Mucosa of stomach (tissue), 1 donor: ENCODE results near the gene NR1I2.

Experiments
- H3K27me3 ChIP-seq: one replicate; pipeline ENCODE4 v1.7.0; 2013; ENCODE audit warnings: mild to moderate bottlenecking, low read length; ENCODE audit not compliant: control insufficient read depth, insufficient read depth
- H3K36me3 ChIP-seq: one replicate; pipeline ENCODE4 v1.7.0; 2013; ENCODE audit warnings: low read length; ENCODE audit not compliant: control insufficient read depth, insufficient read depth
- H3K4me1 ChIP-seq: one replicate; pipeline ENCODE4 v1.7.0; 2013; ENCODE audit warnings: mild to moderate bottlenecking, low read length; ENCODE audit not compliant: control insufficient read depth, insufficient read depth
- H3K4me3 ChIP-seq: one replicate; pipeline ENCODE4 v1.7.0; 2013; ENCODE audit warnings: low read length
- H3K9ac ChIP-seq: one replicate; pipeline ENCODE4 v1.7.0; 2013; ENCODE audit warnings: mild to moderate bottlenecking, low read length, moderate library complexity
- H3K9me3 ChIP-seq: one replicate; pipeline ENCODE4 v1.7.0; 2013; ENCODE audit warnings: mild to moderate bottlenecking, low read length, moderate library complexity; ENCODE audit not compliant: control insufficient read depth
- donor health status: Pancreatic carcinoma.

NR1I2 gene

DNA sequence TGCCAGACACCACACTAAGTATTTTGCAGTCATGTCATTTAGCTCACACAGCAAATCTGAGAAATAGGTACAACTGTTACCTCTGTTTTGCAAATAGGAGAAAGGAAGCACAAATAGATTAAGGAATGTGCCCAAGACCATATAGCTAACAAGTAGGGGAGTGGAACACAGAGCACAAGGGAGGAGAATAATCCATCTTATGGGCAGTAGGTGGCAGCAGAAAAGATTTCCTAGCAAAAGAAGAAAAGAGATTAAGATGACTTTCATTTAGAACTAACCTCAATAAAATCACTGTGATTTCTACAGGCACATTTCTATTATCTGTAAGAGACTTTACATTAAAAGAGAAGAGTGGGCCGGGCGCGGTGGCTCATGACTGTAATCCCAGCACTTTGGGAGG, 49.1 kb downstream of the NR1I2 start:
- Histone ChIP-seq H3K36me3 (no peaks in the 10 kb centered on the region), H3K4me3 (no peak overlapping the region), H3K27me3 (no peaks in the 10 kb centered on the region), H3K9ac (no peak overlapping the region), H3K4me1 (no peaks in the 10 kb centered on the region), H3K9me3 (no peaks in the 10 kb centered on the region)

DNA sequence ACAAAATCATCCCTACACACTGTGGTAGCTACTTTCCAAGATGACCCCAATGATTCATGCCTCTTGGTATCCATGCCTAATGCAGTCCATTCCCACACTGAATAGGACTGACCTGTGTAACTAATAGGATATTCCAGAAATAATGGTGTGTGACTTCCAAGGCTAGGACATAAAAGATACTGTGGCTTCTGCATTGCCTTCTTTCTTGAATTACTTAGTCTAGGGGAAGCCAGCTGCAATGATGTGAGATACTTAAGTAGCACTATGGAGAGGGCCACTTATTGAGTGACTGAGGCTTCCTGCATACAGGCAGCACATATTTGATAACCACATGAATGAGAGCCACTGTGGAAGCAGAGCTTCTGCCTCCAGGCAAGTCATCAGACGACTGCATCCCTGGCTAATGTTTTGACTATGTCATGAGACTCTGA, 50.1 kb downstream of the NR1I2 start:
- no peaks in the 10 kb centered on the region for H3K9me3 ChIP-seq
- H3K27me3 ChIP-seq, result no peaks in the 10 kb centered on the region
- no peaks in the 10 kb centered on the region for H3K36me3 ChIP-seq
- no peaks in the 10 kb centered on the region for H3K4me1 ChIP-seq
- H3K4me3 ChIP-seq, result no peak overlapping the region
- no peak overlapping the region for H3K9ac ChIP-seq

DNA sequence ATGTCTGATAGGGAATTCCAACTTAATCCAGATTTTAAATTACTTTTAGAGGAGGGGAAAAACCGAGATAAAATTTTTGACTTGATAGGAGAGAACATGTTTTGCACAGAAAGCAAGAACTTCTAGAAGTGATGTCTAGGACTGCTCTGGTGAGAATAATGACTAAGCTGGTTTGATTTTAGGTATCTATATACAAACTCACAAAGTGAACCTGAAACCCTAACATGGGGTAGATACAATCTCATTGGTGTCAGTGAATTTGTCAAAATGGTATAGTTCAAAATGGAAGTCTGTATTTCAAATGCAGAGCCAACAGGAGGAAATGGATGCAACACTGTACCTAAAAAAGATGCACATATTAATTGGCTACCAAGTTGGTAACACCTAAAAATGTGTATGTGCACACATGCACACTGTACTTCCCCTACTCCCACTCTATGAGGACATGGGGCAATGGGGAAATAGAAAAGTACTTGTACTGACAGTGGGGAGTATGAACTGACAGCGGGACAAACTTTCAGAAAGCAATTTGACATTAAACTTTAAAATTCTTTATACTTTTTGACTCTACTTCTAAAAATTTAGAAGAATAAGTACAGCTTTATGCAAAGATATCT, 53.0 kb downstream of the NR1I2 start:
- H3K36me3 ChIP-seq, result no peaks in the 10 kb centered on the region
- no peak overlapping the region for H3K4me3 ChIP-seq
- no peaks in the 10 kb centered on the region for H3K27me3 ChIP-seq
- H3K4me1 ChIP-seq, result no peaks in the 10 kb centered on the region
- no peak overlapping the region for H3K9ac ChIP-seq
- H3K9me3 ChIP-seq, result no peaks in the 10 kb centered on the region

DNA sequence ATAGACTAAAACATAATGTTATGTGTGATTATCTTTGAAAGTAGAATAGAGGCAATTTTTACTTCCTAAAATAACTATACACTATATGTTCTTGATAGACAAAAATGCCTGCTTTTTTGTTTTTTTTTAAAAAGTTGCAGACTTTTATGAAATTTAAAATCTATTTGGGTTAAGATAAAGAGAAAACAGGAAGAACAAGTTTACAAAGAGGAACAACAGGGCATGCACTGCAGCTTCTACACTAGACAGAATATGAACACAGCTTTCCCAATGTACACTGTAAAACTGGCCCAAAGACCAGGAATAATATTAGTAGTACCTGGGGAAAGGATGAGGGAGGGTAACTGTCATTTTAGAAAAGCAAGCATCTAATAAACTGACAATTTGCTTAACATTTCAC, 53.7 kb downstream of the NR1I2 start:
- Histone ChIP-seq H3K9me3 (no peaks in the 10 kb centered on the region), H3K36me3 (no peaks in the 10 kb centered on the region), H3K4me1 (no peaks in the 10 kb centered on the region), H3K4me3 (no peak overlapping the region), H3K27me3 (no peaks in the 10 kb centered on the region), H3K9ac (no peak overlapping the region)

DNA sequence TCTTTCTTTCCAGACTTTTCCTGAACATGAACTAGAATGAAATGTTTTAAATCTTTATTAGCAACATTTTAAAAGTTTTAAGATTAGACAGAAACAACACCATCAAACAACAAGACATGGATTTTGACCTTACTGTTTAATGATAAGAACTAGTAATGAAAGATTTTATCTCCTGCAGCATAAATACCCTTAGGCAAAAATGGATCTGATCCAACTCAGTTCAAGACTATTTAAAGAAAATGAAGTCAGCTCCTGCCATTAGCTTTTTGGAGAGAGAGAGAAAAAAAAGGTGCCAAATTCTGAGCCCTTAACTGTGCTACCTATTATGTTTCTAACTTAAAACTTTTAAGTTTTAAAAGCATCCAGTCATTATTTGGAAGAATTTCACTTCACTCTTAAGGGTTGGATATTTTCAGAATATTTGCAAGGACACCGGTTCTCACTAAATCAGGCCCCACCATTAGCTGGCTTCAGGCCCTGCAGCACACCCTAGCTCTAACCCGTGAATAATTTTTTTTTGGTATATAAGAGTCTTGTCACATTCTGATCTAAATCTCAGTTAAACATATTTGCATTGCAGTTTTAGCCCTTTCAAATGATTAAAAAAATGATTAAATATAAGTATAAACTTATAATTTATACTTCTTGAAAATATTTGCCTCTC, 60.0 kb downstream of the NR1I2 start:
- H3K4me3 ChIP-seq, result no peak overlapping the region
- no peaks in the 10 kb centered on the region for H3K36me3 ChIP-seq
- no peak overlapping the region for H3K9ac ChIP-seq
- peaks cover 4% of the 10 kb centered on the region for H3K4me1 ChIP-seq
- no peaks in the 10 kb centered on the region for H3K27me3 ChIP-seq
- no peaks in the 10 kb centered on the region for H3K9me3 ChIP-seq

DNA sequence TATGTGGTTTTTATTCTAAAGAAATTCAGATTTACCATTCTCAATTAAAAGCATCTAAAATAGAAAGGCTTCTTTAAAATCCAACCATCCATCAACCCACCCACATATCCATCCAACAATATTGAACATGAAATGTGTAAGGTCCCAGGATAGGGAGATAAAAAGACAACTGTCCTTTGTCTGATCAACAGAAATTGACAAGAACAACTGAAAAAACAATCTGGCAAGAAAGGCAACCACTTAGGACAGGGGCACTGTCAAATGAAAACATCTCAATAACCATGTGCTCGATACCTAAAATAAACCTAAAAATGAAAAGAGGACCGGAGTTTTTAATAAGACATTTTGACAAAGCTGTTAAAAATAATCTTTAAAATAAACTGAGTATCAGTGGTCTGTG, 67.2 kb downstream of the NR1I2 start:
- Histone ChIP-seq H3K4me1 (no peaks in the 10 kb centered on the region), H3K36me3 (no peaks in the 10 kb centered on the region), H3K9me3 (no peaks in the 10 kb centered on the region), H3K27me3 (no peaks in the 10 kb centered on the region), H3K4me3 (no peak overlapping the region), H3K9ac (no peak overlapping the region)

DNA sequence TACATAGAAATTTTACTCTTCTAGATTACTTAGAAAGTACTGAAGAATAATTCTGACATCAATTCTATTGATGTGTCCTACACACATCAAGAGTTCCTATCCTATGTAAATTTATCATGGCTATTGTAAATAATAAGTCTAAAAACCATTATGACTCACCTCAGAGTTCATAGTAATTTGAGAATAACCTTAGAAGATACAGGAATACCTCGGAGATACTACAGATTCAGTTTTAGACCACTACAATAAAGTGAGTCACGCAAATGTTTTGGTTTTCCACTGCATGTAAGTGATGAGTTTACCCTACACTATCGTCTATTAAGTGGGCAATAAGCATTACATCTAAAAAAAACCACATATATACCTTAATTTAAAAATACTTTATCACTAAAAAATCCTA, 74.8 kb downstream of the NR1I2 start:
- no peaks in the 10 kb centered on the region for H3K27me3 ChIP-seq
- H3K9me3 ChIP-seq, result peaks cover 3% of the 10 kb centered on the region
- H3K4me3 ChIP-seq, result no peak overlapping the region
- H3K4me1 ChIP-seq, result no peaks in the 10 kb centered on the region
- H3K36me3 ChIP-seq, result no peaks in the 10 kb centered on the region
- H3K9ac ChIP-seq, result no peak overlapping the region

DNA sequence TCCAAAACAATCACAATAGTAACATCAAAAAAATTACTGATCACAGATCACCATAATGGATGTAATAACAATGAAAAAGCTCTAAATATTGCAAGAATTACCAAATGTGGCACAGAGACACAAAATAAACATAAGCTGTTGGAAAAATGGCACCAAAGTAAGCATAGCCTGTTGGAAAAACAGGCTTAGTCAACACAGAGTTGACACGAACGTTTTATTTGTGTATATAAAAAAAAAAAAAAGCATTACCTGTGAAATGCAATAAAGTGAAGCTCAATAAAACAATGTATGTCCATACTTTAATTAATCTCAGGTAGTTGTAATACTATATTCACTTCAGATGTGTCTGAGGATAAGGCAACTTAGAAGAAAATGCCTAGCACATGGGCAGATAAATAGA, 77.1 kb downstream of the NR1I2 start:
- H3K4me1 ChIP-seq, result no peaks in the 10 kb centered on the region
- no peak overlapping the region for H3K4me3 ChIP-seq
- peaks cover 3% of the 10 kb centered on the region for H3K9me3 ChIP-seq
- H3K9ac ChIP-seq, result no peak overlapping the region
- H3K27me3 ChIP-seq, result no peaks in the 10 kb centered on the region
- no peaks in the 10 kb centered on the region for H3K36me3 ChIP-seq

DNA sequence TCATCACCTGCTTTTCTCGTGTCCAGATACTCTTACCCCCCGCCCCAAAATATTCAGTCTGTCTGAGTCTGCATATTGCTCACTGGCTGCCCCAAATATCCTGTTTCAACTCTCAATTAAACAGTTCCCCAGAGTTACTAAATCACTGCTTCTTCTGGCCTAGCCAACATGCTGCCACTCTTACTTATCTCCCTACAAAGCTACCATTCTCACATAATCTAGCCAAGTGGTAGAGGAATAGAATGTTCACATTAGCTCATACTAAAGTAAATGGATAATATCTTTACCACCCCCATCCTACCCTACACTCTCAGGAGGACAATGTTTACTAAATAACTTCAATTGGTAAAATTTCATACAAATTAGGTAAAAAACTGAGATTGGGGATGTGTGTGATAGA, 77.8 kb downstream of the NR1I2 start:
- no peaks in the 10 kb centered on the region for H3K36me3 ChIP-seq
- H3K9me3 ChIP-seq, result peaks cover 3% of the 10 kb centered on the region

DNA sequence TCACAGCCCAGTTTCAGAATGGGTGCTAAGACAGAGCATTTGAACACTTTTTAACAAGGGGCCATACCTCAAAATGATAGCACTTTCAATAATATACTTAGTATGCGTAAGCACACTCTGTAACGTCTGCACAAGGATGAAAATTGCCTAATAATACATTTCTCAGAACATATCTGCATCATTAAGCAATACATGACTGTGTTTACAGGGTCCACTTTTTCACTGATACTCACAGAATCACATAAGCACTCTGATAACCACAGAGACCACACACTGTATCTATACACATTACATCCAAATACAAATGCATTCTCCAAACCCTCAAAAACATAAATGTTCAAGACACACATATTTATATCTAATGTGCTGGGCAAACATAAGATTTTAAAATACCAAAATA, 79.8 kb downstream of the NR1I2 start:
- Histone ChIP-seq H3K9ac (no peak overlapping the region), H3K9me3 (peaks cover 3% of the 10 kb centered on the region), H3K4me1 (no peaks in the 10 kb centered on the region), H3K36me3 (no peaks in the 10 kb centered on the region), H3K4me3 (no peak overlapping the region), H3K27me3 (no peaks in the 10 kb centered on the region)

More for the DNA sequence above, 77.8 kb downstream of the NR1I2 start:
- Histone ChIP-seq H3K27me3 (no peaks in the 10 kb centered on the region), H3K4me1 (no peaks in the 10 kb centered on the region), H3K4me3 (no peak overlapping the region), H3K9ac (no peak overlapping the region)

DNA sequence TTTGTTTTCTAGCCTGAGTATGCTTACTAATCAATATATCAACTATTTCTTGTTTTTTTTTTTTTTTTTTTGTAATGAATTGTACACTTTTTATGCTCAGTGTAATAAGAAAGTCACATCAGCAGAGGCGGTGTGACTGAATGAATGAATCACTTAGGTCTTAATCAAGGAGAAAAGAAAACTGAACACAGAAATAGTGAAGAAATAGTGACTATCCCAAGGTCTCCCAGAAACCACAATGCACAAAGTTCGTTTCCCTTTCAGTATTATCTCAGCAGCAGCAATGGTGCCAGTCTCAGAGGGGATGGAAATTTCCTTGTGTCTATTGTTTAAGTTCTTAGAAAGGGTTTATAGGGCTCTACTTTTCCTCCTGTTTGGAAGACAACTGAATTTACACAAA, 80.7 kb downstream of the NR1I2 start:
- no peak overlapping the region for H3K4me3 ChIP-seq
- H3K27me3 ChIP-seq, result no peaks in the 10 kb centered on the region
- peaks cover 3% of the 10 kb centered on the region for H3K9me3 ChIP-seq
- H3K9ac ChIP-seq, result no peak overlapping the region
- no peaks in the 10 kb centered on the region for H3K4me1 ChIP-seq
- H3K36me3 ChIP-seq, result no peaks in the 10 kb centered on the region

DNA sequence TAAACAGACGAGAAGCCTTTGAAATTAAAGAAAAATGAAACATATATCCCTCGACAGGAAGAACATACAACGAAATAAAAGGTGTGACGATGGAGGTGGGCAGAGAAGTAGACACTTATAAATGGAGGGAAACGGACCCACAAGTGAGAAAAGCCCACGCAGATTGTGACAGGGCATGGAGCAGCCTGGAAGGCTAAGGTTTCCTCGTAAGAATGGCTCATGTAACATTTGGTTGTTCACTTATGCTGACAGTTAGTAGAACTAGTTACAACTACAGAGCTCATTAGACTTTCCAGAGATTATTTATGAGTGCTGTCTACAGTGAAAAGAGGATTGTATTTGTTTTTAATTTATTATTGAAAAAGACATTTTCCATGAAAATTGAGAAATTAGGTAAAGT, 82.6 kb downstream of the NR1I2 start:
- H3K4me1 ChIP-seq, result no peaks in the 10 kb centered on the region
- no peak overlapping the region for H3K9ac ChIP-seq
- H3K36me3 ChIP-seq, result no peaks in the 10 kb centered on the region
- no peaks in the 10 kb centered on the region for H3K9me3 ChIP-seq
- H3K4me3 ChIP-seq, result no peak overlapping the region
- H3K27me3 ChIP-seq, result no peaks in the 10 kb centered on the region
